K562 (cell line): ENCODE results near the gene CD164L2. TPM values are rescaled to one million over a fixed set of nuclear protein-coding genes. Genes with fewer than 3 reads are reported as not detected.

ENCODE experiments used
- ATAC-seq: fragments of 200-7000 bp; cut with Tn5 transposase; 3 replicates; pipeline ENCODE4 v1.9.1; 2020; ENCODE audit warnings: moderate library complexity
- BruUV-seq: library from RNA; stranded (reverse); fragments of 400-500 nt; replicated peaks from 2 replicates; lab custom pipeline; 2021; lab: Mats Ljungman, UMichigan
- CTCF ChIA-PET: fragments of 300-600 bp; formaldehyde crosslinking; extraction: SDS; loops from one replicate; lab custom pipeline; 2021; ENCODE audit warnings: low intra/inter-chr PET ratio; lab: Yijun Ruan, JAX
- POLR2A ChIA-PET: fragments of 300-600, 350-650 bp; sonication (Branson Sonifier 250); formaldehyde crosslinking; extraction: SDS; loops from one replicate; lab custom pipeline; 2021; ENCODE audit warnings: antibody characterized with exemption, inconsistent platforms; lab: Yijun Ruan, JAX
- DNase-seq, 4 experiments: peaks; one replicate each; pipeline versions ENCODE4 v3.0.0 to v3.0.0-alpha.2; 2011 to 2018; ENCODE audit warnings: low spot score in 3 of 4, mixed read lengths in 3 of 4; ENCODE audit errors: extremely low read depth in 1 of 4
- FAIRE-seq: peaks from 2 replicates; lab custom pipeline; 2011; peaks lifted over from hg19 to GRCh38; lab: Jason Lieb, UNC
- H2AFZ ChIP-seq: 2 replicates; pipeline ENCODE4 v1.6.0; 2011; ENCODE audit warnings: low read depth, low read length, control low read depth, inconsistent platforms
- H3K27ac ChIP-seq: fragments of 200-600 bp; 3 replicates; pipeline ENCODE4 v1.8.0; 2011; ENCODE audit warnings: low read depth, mild to moderate bottlenecking, control low read depth, inconsistent platforms, low read length, moderate library complexity, mixed read lengths; ENCODE audit errors: extremely low read depth
- H3K27me3 ChIP-seq, 2 experiments: fragments of 300-600 bp in 1 of 2; 2 replicates in 1 of 2; 3 replicates in 1 of 2; pipeline versions ENCODE4 v1.6.0 to v1.8.0; 2011; ENCODE audit warnings: inconsistent platforms in 2 of 2, low read length in 2 of 2, mild to moderate bottlenecking in 1 of 2, mixed read lengths in 1 of 2, moderate library complexity in 1 of 2; ENCODE audit not compliant: control insufficient read depth in 2 of 2, insufficient read depth in 2 of 2
- H3K36me3 ChIP-seq: fragments of 300-600 bp; 3 replicates; pipeline ENCODE4 v1.8.0; 2011; ENCODE audit warnings: mild to moderate bottlenecking, low read length, inconsistent platforms; ENCODE audit not compliant: control insufficient read depth, insufficient read depth
- H3K4me1 ChIP-seq, 2 experiments: fragments of 200-600 bp in 1 of 2; replicated peaks in 1 of 2; 2 replicates in 1 of 2; 3 replicates in 1 of 2; pipeline versions ENCODE4 v1.5.1 to v1.8.0; 2011; ENCODE audit warnings: inconsistent platforms in 2 of 2, low read length in 2 of 2, mild to moderate bottlenecking in 1 of 2, mixed read lengths in 1 of 2, moderate library complexity in 1 of 2; ENCODE audit not compliant: control insufficient read depth in 2 of 2, insufficient read depth in 2 of 2
- H3K4me2 ChIP-seq: 2 replicates; pipeline ENCODE4 v1.6.1; 2011; ENCODE audit warnings: low read length, control low read depth, inconsistent platforms, mixed read lengths; ENCODE audit not compliant: insufficient read depth
- H3K4me3 ChIP-seq: fragments of 200-600 bp; sonication (generic), shearing (Covaris generic); 2 replicates; pipeline ENCODE4 v1.5.1; 2016; ENCODE audit warnings: control low read depth, inconsistent platforms
- H3K79me2 ChIP-seq: fragments of 200-600 bp; 3 replicates; pipeline ENCODE4 v1.8.0; 2011; ENCODE audit warnings: low read length, inconsistent platforms; ENCODE audit not compliant: control insufficient read depth, insufficient read depth
- H3K9ac ChIP-seq, 2 experiments: 2 replicates each; pipeline versions ENCODE4 v1.6.0 to v1.6.1; 2011; ENCODE audit warnings: low read depth in 2 of 2, low read length in 2 of 2, control low read depth in 1 of 2, inconsistent platforms in 1 of 2, mild to moderate bottlenecking in 1 of 2, mixed read lengths in 1 of 2; ENCODE audit not compliant: insufficient read depth in 1 of 2
- H3K9me1 ChIP-seq: one replicate; pipeline ENCODE4 v1.6.0; 2011; ENCODE audit warnings: inconsistent platforms, mild to moderate bottlenecking, low read length, moderate library complexity; ENCODE audit not compliant: control insufficient read depth, insufficient read depth
- H3K9me3 ChIP-seq: replicated peaks from 2 replicates; pipeline ENCODE4 v1.5.1; 2011; ENCODE audit warnings: low read depth, low read length, inconsistent platforms; ENCODE audit not compliant: control insufficient read depth, insufficient read depth
- H4K20me1 ChIP-seq: replicated peaks from 2 replicates; pipeline ENCODE4 v1.6.1; 2011; ENCODE audit warnings: low read length, inconsistent platforms, mixed read lengths; ENCODE audit not compliant: control insufficient read depth, insufficient read depth
- BRD4 ChIP-seq: fragments of 200-600 bp; sonication (generic); IDR thresholded peaks from 2 replicates; pipeline ENCODE4 v1.6.1; 2017; ENCODE audit warnings: inconsistent platforms
- CBX8 ChIP-seq: fragments of 200-600 bp; sonication (generic); IDR thresholded peaks from 2 replicates; pipeline ENCODE4 v1.6.1; 2012; ENCODE audit warnings: borderline replicate concordance, mixed run types, low read depth, mild to moderate bottlenecking, moderate library complexity, mixed read lengths, low read length, control low read depth, inconsistent platforms; ENCODE audit not compliant: poor library complexity, severe bottlenecking; ENCODE audit errors: extremely low read depth
- CCAR2 ChIP-seq: fragments of 200-400 bp; formaldehyde crosslinking; IDR thresholded peaks from 2 replicates; pipeline ENCODE4 v1.6.1; 2017; ENCODE audit warnings: mild to moderate bottlenecking, low read depth, low read length
- E2F4 ChIP-seq: sonication (generic); formaldehyde crosslinking; IDR thresholded peaks from 2 replicates; pipeline ENCODE4 v1.8.0; 2022; ENCODE audit warnings: mild to moderate bottlenecking, low read depth, missing genetic modification reagents
- ELF2 ChIP-seq: fragments of 250-450 bp; sonication (Bioruptor Pico); IDR thresholded peaks from 2 replicates; pipeline ENCODE4 v1.5.0; 2021; ENCODE audit warnings: mild to moderate bottlenecking
- EWSR1 ChIP-seq: fragments of 450-650 bp; IDR thresholded peaks from 2 replicates; pipeline ENCODE4 v1.6.1; 2018; ENCODE audit warnings: borderline replicate concordance, mild to moderate bottlenecking, low read depth, moderate library complexity; ENCODE audit not compliant: partially characterized antibody
- GATAD2A ChIP-seq: fragments of 450-650 bp; IDR thresholded peaks from 2 replicates; pipeline ENCODE4 v1.6.1; 2017
- HBP1 ChIP-seq: fragments of 450-650 bp; formaldehyde crosslinking; IDR thresholded peaks from 2 replicates; pipeline ENCODE4 v1.4.0; 2022; ENCODE audit warnings: missing genetic modification characterization
- HNRNPK ChIP-seq: fragments of 200-400 bp; formaldehyde crosslinking; IDR thresholded peaks from one replicate; pipeline ENCODE4 v1.6.1; 2018; ENCODE audit warnings: mild to moderate bottlenecking, low read depth, low read length; ENCODE audit not compliant: poor library complexity, severe bottlenecking
- KHSRP ChIP-seq: fragments of 450-650 bp; IDR thresholded peaks from 2 replicates; pipeline ENCODE4 v1.6.1; 2017
- KLF6 ChIP-seq: fragments of 250-450 bp; sonication (Bioruptor Pico); IDR thresholded peaks from 2 replicates; pipeline ENCODE4 v1.4.0; 2020; ENCODE audit warnings: mild to moderate bottlenecking, moderate library complexity, borderline replicate concordance
- MBD2 ChIP-seq: sonication (generic); IDR thresholded peaks from 2 replicates; pipeline ENCODE4 v1.6.1; 2016; ENCODE audit warnings: low read depth, borderline replicate concordance
- NEUROD1 ChIP-seq: fragments of 150-350 bp; IDR thresholded peaks from 2 replicates; pipeline ENCODE4 v1.6.1; 2014; ENCODE audit warnings: borderline replicate concordance, low read length, low read depth; ENCODE audit not compliant: partially characterized antibody
- SNIP1 ChIP-seq: fragments of 450-650 bp; IDR thresholded peaks from 2 replicates; pipeline ENCODE4 v1.7.1; 2017; ENCODE audit warnings: low read depth, mild to moderate bottlenecking
- SRSF7 ChIP-seq: fragments of 200-400 bp; formaldehyde crosslinking; optimal IDR thresholded peaks from 2 replicates; pipeline ENCODE3; 2017; ENCODE audit warnings: mild to moderate bottlenecking, low read depth, low read length
- TRIM24 ChIP-seq, 2 experiments: fragments of 450-650 bp; IDR thresholded peaks; 2 replicates each; pipeline ENCODE4 v1.6.1; 2016
- ZBTB7A ChIP-seq: IDR thresholded peaks from 2 replicates; pipeline ENCODE4 v1.6.1; 2011; ENCODE audit warnings: low read depth, mild to moderate bottlenecking, low read length, moderate library complexity, borderline replicate concordance; ENCODE audit not compliant: control insufficient read depth
- ZFPM2 ChIP-seq: fragments of 250-450 bp; sonication (Bioruptor Pico); IDR thresholded peaks from 2 replicates; pipeline ENCODE4 v1.5.1; 2022; ENCODE audit warnings: mild to moderate bottlenecking
- ZNF140 ChIP-seq: fragments of 250-450 bp; sonication (Bioruptor Pico); IDR thresholded peaks from 2 replicates; pipeline ENCODE4 v1.8.0; 2021; ENCODE audit warnings: moderate library complexity, mild to moderate bottlenecking, inconsistent platforms
- WGBS: fragments of 100-300 bp; shearing (Covaris generic); methylation state at CpG from one replicate; pipeline ENCODE4 v1.1.6; 2016; ENCODE audit warnings: low coverage, mixed read lengths; ENCODE audit not compliant: insufficient coverage; ENCODE audit errors: missing lambda C conversion rate; 5-methylcytosine and 5-hydroxymethylcytosine counted together
- in situ Hi-C: fragments of 300-500 bp; cut with MboI; formaldehyde crosslinking; loops from 4 replicates; pipeline ENCODE4 v1.15.0; 2018; ENCODE audit warnings: inconsistent platforms, mixed read lengths
- intact Hi-C: fragments of 100-400 bp; cut with micrococcal nuclease; formaldehyde crosslinking; loops from 2 replicates; pipeline ENCODE4 v1.14.2; 2022
- polyA plus RNA-seq, 8 experiments: library from polyadenylated mRNA; depleted of rRNA in 4 of 8; stranded (reverse) in 5 of 8; unstranded in 3 of 8; fragments of >200 nt; fragmentation: Nextera tagmentation in 2 of 8; fragmentation: Illumina TruSeq in 1 of 8; extraction: Ambion mirVana in 2 of 8; extraction: Trizol in 1 of 8; gene quantifications; 2 replicates each; pipeline versions ENCODE4 v1.2.1 to v1.2.3, GENCODE V29; 2011 to 2014; ENCODE audit warnings: inconsistent platforms in 1 of 8, missing spikeins in 1 of 8
- total RNA-seq, 7 experiments: library from RNA; depleted of rRNA in 6 of 7; stranded (reverse); fragments of >200 nt in 6 of 7; fragmentation: Illumina TruSeq in 2 of 7; extraction: Trizol in 2 of 7; gene quantifications; 2 replicates each; pipeline versions ENCODE4 v1.2.1 to v1.2.3, GENCODE V29; 2011 to 2021; ENCODE audit warnings: low replicate concordance in 1 of 7

CD164L2 gene
- total and polyA plus RNA-seq, 9 of the 15 experiments (the other 6 are each of a cell fraction or from before 2014, with no cell fraction given) = 0.08 to 0.92 (median 0.38) TPM; not detected in 1

- TF ChIP-seq ZBTB7A (peak; percentile 79; the same call in 1 of the 2 replicates), KHSRP (no peak), GATAD2A (no peak), NEUROD1 (no peak), E2F4 (CRISPR knock-in tag) (no peak)
Observed at GRCh38 chr1:27367160-27367650, 15.9 kb downstream of the CD164L2 start (continued).

GRCh38 chr1:27366411-27367159 is 16.5 kb downstream of the CD164L2 start, which contains the start of gene MAP3K6:
MAP3K6 (minus strand) TSS chr1:27366961; CDS start chr1:27366597, 364 bp downstream.
- BruUV-seq = TSS peak; percentile 87
- H3K4me2 ChIP-seq = peak within 1 kb of the TSS; percentile 84
- ChIA-PET POLR2A (interaction anchor here (0.6 to 3.3 kb wide), 23 partner anchors 11 to 333 kb away, joined by 3 to 20 read pairs (median 3); partner anchors contain the start of genes CD164L2 and SYTL1), CTCF (interaction anchor here (0.6 to 1.0 kb wide), 4 partner anchors 26 to 84 kb away, joined by 3 to 5 read pairs (median 4); partner anchors contain the start of gene GPR3)
- peaks cover 20 to 48% of the 10 kb centered on the region in 2 experiments; a peak in 4 of 5 replicates for H3K4me1 ChIP-seq
- peak; percentile 90 to 91 (median 90) for DNase-seq
- WGBS = under 1% methylated on average over 45 of the region's 67 CpGs
- no peaks in the 10 kb centered on the region for H3K79me2 ChIP-seq
- H3K9ac ChIP-seq = peak within 1 kb of the TSS; percentile 85 to 91
- no peaks in the 10 kb centered on the region for H3K36me3 ChIP-seq
- peak within 1 kb of the TSS; percentile 92 for H2AFZ ChIP-seq
- H4K20me1 ChIP-seq = no peaks in the 10 kb centered on the region; the same call in 1 of the 2 replicates
- no peaks in the 10 kb centered on the region for H3K27me3 ChIP-seq
- H3K9me3 ChIP-seq = no peaks in the 10 kb centered on the region
- H3K9me1 ChIP-seq = no peaks in the 10 kb centered on the region
- peak; percentile 86 for ATAC-seq
- peak; percentile 83 for FAIRE-seq
- H3K4me3 ChIP-seq = peak within 1 kb of the TSS; percentile 82
- peak within 1 kb of the TSS; percentile 78 for H3K27ac ChIP-seq
- in situ Hi-C loops = no loop called here
- intact Hi-C loops = loop anchor here (10.0 kb wide), 1 partner anchor 172 kb away; no protein-coding TSS in a partner anchor
- no peak for TF ChIP-seq HBP1
- no peak for TF ChIP-seq KLF6 (CRISPR knock-in tag)
- TF ChIP-seq ZFPM2 (CRISPR knock-in tag) = no peak
- no peak for TF ChIP-seq ZNF140 (CRISPR knock-in tag)
- TF ChIP-seq HNRNPK = no peak
- TF ChIP-seq ELF2 = no peak
- no peak for TF ChIP-seq SNIP1
- TF ChIP-seq BRD4 = no peak
- TF ChIP-seq SRSF7 = no peak
- TF ChIP-seq EWSR1 = no peak
- TF ChIP-seq TRIM24 (IDR thresholded peaks at IDR 0.05) = no peak
- no peak for TF ChIP-seq CBX8
- TF ChIP-seq CCAR2 = no peak
- no peak for TF ChIP-seq MBD2
